Measurements from ENCODE around the gene CLDN4. TPM values are rescaled to one million over a fixed set of nuclear protein-coding genes. Genes with fewer than 3 reads are reported as not detected.
"Not testable (repeated sequence)": the region's sequence is repeated elsewhere in the genome, so short reads cannot be mapped to it uniquely, and the experiment has no call there.

Gene CLDN4
- total and polyA plus RNA-seq, 12 donors, result 0.04 to 1.2 (median 0.41) TPM; not detected in 1

- WGBS, 4 donors, result 94% methylated on average over 19 to 25 of the region's 34 CpGs; no CpG with 5 or more reads in 2 of the 4 donors
- H3K27ac ChIP-seq; DNase-seq; H3K4me1 ChIP-seq (replicated peaks in 1 of 2); intact Hi-C loops (cut with DNase I); H3K4me3 ChIP-seq; H3K27me3 ChIP-seq; H3K9me3 ChIP-seq (replicated peaks in 1 of 3); H3K36me3 ChIP-seq (replicated peaks in 1 of 2): not testable (repeated sequence)
Observed at GRCh38 chr7:73797176-73797575, 33.6 kb upstream of the CLDN4 start.

GRCh38 chr7:73799282-73800141, 31.3 kb upstream of the CLDN4 start:
- Histone ChIP-seq H3K27me3 (no peaks in the 10 kb centered on the region), H3K9me3 (replicated peaks in 1 of 3) (no peaks in the 10 kb centered on the region), H3K4me3 (no peak overlapping the region), H3K36me3 (replicated peaks in 1 of 2) (no peaks in the 10 kb centered on the region), H3K4me1 (replicated peaks in 1 of 2) (no peaks in the 10 kb centered on the region), H3K27ac (no peak overlapping the region)
- DNase-seq, result no peak
- intact Hi-C loops (cut with DNase I), result no loop called here
- TF ChIP-seq, protein P1, sequence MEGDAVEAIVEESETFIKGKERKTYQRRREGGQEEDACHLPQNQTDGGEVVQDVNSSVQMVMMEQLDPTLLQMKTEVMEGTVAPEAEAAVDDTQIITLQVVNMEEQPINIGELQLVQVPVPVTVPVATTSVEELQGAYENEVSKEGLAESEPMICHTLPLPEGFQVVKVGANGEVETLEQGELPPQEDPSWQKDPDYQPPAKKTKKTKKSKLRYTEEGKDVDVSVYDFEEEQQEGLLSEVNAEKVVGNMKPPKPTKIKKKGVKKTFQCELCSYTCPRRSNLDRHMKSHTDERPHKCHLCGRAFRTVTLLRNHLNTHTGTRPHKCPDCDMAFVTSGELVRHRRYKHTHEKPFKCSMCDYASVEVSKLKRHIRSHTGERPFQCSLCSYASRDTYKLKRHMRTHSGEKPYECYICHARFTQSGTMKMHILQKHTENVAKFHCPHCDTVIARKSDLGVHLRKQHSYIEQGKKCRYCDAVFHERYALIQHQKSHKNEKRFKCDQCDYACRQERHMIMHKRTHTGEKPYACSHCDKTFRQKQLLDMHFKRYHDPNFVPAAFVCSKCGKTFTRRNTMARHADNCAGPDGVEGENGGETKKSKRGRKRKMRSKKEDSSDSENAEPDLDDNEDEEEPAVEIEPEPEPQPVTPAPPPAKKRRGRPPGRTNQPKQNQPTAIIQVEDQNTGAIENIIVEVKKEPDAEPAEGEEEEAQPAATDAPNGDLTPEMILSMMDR (IDR thresholded peaks at IDR 0.05), result no peak
- 60 to 63% (median 62%) methylated on average over 10 of the region's 10 CpGs for WGBS, 4 donors

DNA sequence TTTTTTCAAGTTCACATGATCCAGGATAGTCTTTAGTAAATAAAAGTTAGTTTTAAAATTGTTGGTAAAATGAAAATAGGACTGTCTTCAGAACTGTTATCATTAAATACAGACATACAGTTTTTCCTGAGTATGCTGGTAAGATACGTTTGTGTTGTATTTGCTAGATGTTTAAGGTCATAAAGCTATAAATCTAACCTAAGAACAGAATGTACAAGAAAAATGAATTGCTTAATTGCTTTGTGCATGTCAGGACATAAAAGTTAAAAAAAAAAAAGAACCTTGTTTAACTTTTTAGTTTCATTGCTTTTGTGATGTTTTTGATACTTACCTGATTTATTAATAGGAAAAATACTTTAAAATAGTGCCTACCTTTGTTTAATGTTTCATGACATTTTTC, 29.2 kb upstream of the CLDN4 start:
- no peak for DNase-seq
- WGBS, 4 donors, result 38 to 53% (median 49%) methylated on average over 1 of the region's 1 CpG
- H3K4me1 ChIP-seq (replicated peaks in 1 of 2), result no peaks in the 10 kb centered on the region
- H3K4me3 ChIP-seq, result no peak overlapping the region
- no peaks in the 10 kb centered on the region for H3K27me3 ChIP-seq
- intact Hi-C loops (cut with DNase I), result no loop called here
- H3K27ac ChIP-seq, result no peak overlapping the region
- H3K9me3 ChIP-seq (replicated peaks in 1 of 3), result no peaks in the 10 kb centered on the region
- TF ChIP-seq, protein P1 (IDR thresholded peaks at IDR 0.05), result no peak
- no peak for TF ChIP-seq POLR2A (IDR thresholded peaks at IDR 0.05)
- H3K36me3 ChIP-seq (replicated peaks in 1 of 2), result no peaks in the 10 kb centered on the region

DNA sequence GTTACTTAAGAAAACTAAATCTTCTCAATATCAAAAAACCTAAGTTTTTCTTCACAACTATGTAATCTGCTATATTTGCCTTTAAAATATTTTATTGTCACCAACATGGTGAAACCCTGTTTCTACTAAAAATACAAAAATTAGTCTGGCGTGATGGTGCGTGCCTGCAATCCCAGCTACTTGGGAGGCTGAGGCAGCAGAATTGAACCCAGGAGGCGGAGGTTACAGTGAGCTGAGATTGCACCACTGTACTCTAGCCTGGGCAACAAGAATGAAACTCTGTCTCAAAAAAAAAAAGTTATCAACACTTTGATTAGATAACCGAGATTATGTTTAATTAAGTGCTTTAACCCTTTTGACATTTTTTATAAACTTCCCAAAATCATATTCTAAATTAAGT, 28.3 kb upstream of the CLDN4 start:
- Histone ChIP-seq H3K4me1 (replicated peaks in 1 of 2) (no peaks in the 10 kb centered on the region), H3K4me3 (no peak overlapping the region), H3K27ac (no peak overlapping the region), H3K36me3 (replicated peaks in 1 of 2) (no peaks in the 10 kb centered on the region), H3K27me3 (no peaks in the 10 kb centered on the region), H3K9me3 (replicated peaks in 1 of 3) (no peaks in the 10 kb centered on the region)
- 65 to 70% (median 67%) methylated on average over 4 of the region's 4 CpGs for WGBS, 4 donors
- no peak for DNase-seq
- intact Hi-C loops (cut with DNase I), result no loop called here
- no peak for TF ChIP-seq POLR2A (IDR thresholded peaks at IDR 0.05)
- TF ChIP-seq, protein P1 (IDR thresholded peaks at IDR 0.05), result no peak

GRCh38 chr7:73809467-73809951, 21.3 kb upstream of the CLDN4 start:
- TF ChIP-seq, protein P1 (IDR thresholded peaks at IDR 0.05), result no peak
- no peak for TF ChIP-seq POLR2A (IDR thresholded peaks at IDR 0.05)
- intact Hi-C loops (cut with DNase I), result no loop called here
- peak in 1 of 7 donors; percentile 27 for DNase-seq
- H3K4me1 ChIP-seq (replicated peaks in 1 of 2), result no peaks in the 10 kb centered on the region
- H3K27ac ChIP-seq, result no peak overlapping the region
- H3K27me3 ChIP-seq, result no peaks in the 10 kb centered on the region
- no peaks in the 10 kb centered on the region for H3K36me3 ChIP-seq (replicated peaks in 1 of 2)
- 75 to 83% (median 78%) methylated on average over 9 to 21 of the region's 21 CpGs for WGBS, 4 donors
- H3K9me3 ChIP-seq (replicated peaks in 1 of 3), result no peaks in the 10 kb centered on the region
- H3K4me3 ChIP-seq, result no peak overlapping the region

Data from adrenal gland (tissue), 12 donors.